Posterior vena cava (tissue), 2 donors: ENCODE results near the gene MBOAT7. TPM values are rescaled to one million over a fixed set of nuclear protein-coding genes. Genes with fewer than 3 reads are reported as not detected.
"Not testable (repeated sequence)": the region's sequence is repeated elsewhere in the genome, so short reads cannot be mapped to it uniquely, and the experiment has no call there.

Source experiments
- DNase-seq: peaks from one replicate; pipeline ENCODE4 v3.0.0-alpha.2; 2020; ENCODE audit warnings: low spot score
- intact Hi-C, 2 donors: fragments of 100-400 bp; cut with DNase I; formaldehyde crosslinking; loops; one replicate each; pipeline versions ENCODE4 v1.14.1 to v1.14.2; 2022 to 2023
- total RNA-seq, 2 donors: library from RNA; stranded (reverse); fragmentation: NEBNext Ultra II Directional; extraction: Animal tissue kit (Norgen Biotek cat#: 25700); gene quantifications; one replicate each; pipeline ENCODE4 v1.2.1, GENCODE V29; 2021
- donor health status: DM: yes; HTN: yes; CAD: no.
- donor health status: DM: yes; HTN: yes; CAD: no.

Gene MBOAT7
- total RNA-seq, 2 donors from 2014 or later, result 29.0 to 38.6 TPM

- DNase-seq, intact Hi-C loops: not testable (repeated sequence)
Observed at GRCh38 chr19:54214217-54214616, 24.8 kb upstream of the MBOAT7 start.

GRCh38 chr19:54211235-54211634, 21.9 kb upstream of the MBOAT7 start:
- DNase-seq, result peak; percentile 50
- intact Hi-C loops, result no loop called here

- intact Hi-C loops, result no loop called here
- DNase-seq, result peak; percentile 95
Observed at GRCh38 chr19:54209811-54210494, 20.6 kb upstream of the MBOAT7 start.

- intact Hi-C loops, result no loop called here
- peak; percentile 82 for DNase-seq
Observed at GRCh38 chr19:54209058-54209810, 19.9 kb upstream of the MBOAT7 start.

GRCh38 chr19:54208784-54209057, 19.3 kb upstream of the MBOAT7 start:
- intact Hi-C loops, result no loop called here
- DNase-seq, result no peak

- peak; percentile 89 for DNase-seq
- intact Hi-C loops, result loop anchor here in 1 of 2 donors (2.0 kb wide), 1 partner anchor 35 kb away; the partner anchor contains the start of gene TMC4
Observed at GRCh38 chr19:54207983-54208783, 18.8 kb upstream of the MBOAT7 start.

- intact Hi-C loops, result loop anchor here in 1 of 2 donors (2.0 kb wide), 1 partner anchor 35 kb away; the partner anchor contains the start of gene TMC4
- DNase-seq, result no peak
Observed at GRCh38 chr19:54207676-54207982, 18.2 kb upstream of the MBOAT7 start.

GRCh38 chr19:54207193-54207592, 17.8 kb upstream of the MBOAT7 start:
- peak; percentile 86 for DNase-seq
- intact Hi-C loops, result loop anchor here in 1 of 2 donors (2.0 kb wide), 1 partner anchor 34 kb away; the partner anchor contains the start of gene TMC4

GRCh38 chr19:54206831-54207177, 17.4 kb upstream of the MBOAT7 start:
- DNase-seq, result no peak
- intact Hi-C loops, result loop anchor here in 1 of 2 donors (2.0 kb wide), 1 partner anchor 34 kb away; the partner anchor contains the start of gene TMC4

GRCh38 chr19:54206030-54206830, 16.9 kb upstream of the MBOAT7 start:
- DNase-seq, result peak; percentile 81
- intact Hi-C loops, result loop anchor here in 1 of 2 donors (2.0 kb wide), 1 partner anchor 33 kb away; the partner anchor contains the start of gene TMC4

- intact Hi-C loops, result no loop called here
- DNase-seq, result peak; percentile 36
Observed at GRCh38 chr19:54204767-54205468, 15.5 kb upstream of the MBOAT7 start.

- peak; percentile 55 for DNase-seq
- intact Hi-C loops, result no loop called here
Observed at GRCh38 chr19:54203151-54203611, 13.8 kb upstream of the MBOAT7 start.

GRCh38 chr19:54201980-54202379, 12.6 kb upstream of the MBOAT7 start:
- intact Hi-C loops, result no loop called here

GRCh38 chr19:54201172-54201701, 11.9 kb upstream of the MBOAT7 start:
- intact Hi-C loops, result no loop called here
- DNase-seq, result no peak

More at GRCh38 chr19:54201980-54202379, 12.6 kb upstream of the MBOAT7 start:
- DNase-seq, result peak; percentile 38

GRCh38 chr19:54199401-54199800, 10.0 kb upstream of the MBOAT7 start:
- intact Hi-C loops, result no loop called here
- no peak for DNase-seq

GRCh38 chr19:54197121-54197520, 7.7 kb upstream of the MBOAT7 start:
- DNase-seq, result no peak
- intact Hi-C loops, result no loop called here

GRCh38 chr19:54196536-54196935, 7.2 kb upstream of the MBOAT7 start:
- no peak for DNase-seq
- intact Hi-C loops, result no loop called here

- DNase-seq, intact Hi-C loops: not testable (repeated sequence)
Observed at GRCh38 chr19:54194463-54194862, 5.1 kb upstream of the MBOAT7 start.
